CD14-positive monocyte (primary cell): ENCODE measurements around the gene MRPL14. TPM values are rescaled to one million over a fixed set of nuclear protein-coding genes. Genes with fewer than 3 reads are reported as not detected.
"Not testable (repeated sequence)": the region's sequence is repeated elsewhere in the genome, so short reads cannot be mapped to it uniquely, and the experiment has no call there.

Experiments used
- DNase-seq, 3 donors: peaks; one replicate each; pipeline ENCODE4 v3.0.0-alpha.2; 2011 to 2022
- H2AFZ ChIP-seq: 2 replicates; pipeline ENCODE4 v1.6.0; 2012; ENCODE audit warnings: mild to moderate bottlenecking, low read depth, low read length, inconsistent platforms; ENCODE audit not compliant: insufficient read depth, poor library complexity, severe bottlenecking
- H3K27ac ChIP-seq, 2 donors: 1 replicate in 1 of 2; 2 replicates in 1 of 2; pipeline ENCODE4 v1.5.1; 2012 to 2013; ENCODE audit warnings: low read length in 2 of 2, control low read depth in 1 of 2, inconsistent platforms in 1 of 2, low read depth in 1 of 2, mild to moderate bottlenecking in 1 of 2
- H3K27me3 ChIP-seq, 2 donors: one replicate each; pipeline versions ENCODE4 v1.6.0 to v1.6.1; 2011 to 2013; ENCODE audit warnings: low read length in 2 of 2; ENCODE audit not compliant: control insufficient read depth in 2 of 2, insufficient read depth in 2 of 2
- H3K36me3 ChIP-seq, 2 donors: replicated peaks in 1 of 2; 1 replicate in 1 of 2; 2 replicates in 1 of 2; pipeline versions ENCODE4 v1.5.1 to v1.6.1; 2012 to 2013; ENCODE audit warnings: low read length in 2 of 2, control low read depth in 1 of 2, inconsistent platforms in 1 of 2, mild to moderate bottlenecking in 1 of 2; ENCODE audit not compliant: insufficient read depth in 2 of 2, control insufficient read depth in 1 of 2
- H3K4me1 ChIP-seq, 2 donors: 1 replicate in 1 of 2; 2 replicates in 1 of 2; pipeline versions ENCODE4 v1.5.1 to v1.6.1; 2012 to 2013; ENCODE audit warnings: low read length in 2 of 2, control low read depth in 1 of 2, inconsistent platforms in 1 of 2, mild to moderate bottlenecking in 1 of 2, moderate library complexity in 1 of 2; ENCODE audit not compliant: insufficient read depth in 2 of 2, control insufficient read depth in 1 of 2
- H3K4me2 ChIP-seq: replicated peaks from 2 replicates; pipeline ENCODE3; 2012; ENCODE audit warnings: low read length, moderate library complexity, mild to moderate bottlenecking; ENCODE audit not compliant: poor library complexity, severe bottlenecking; ENCODE audit errors: extremely low read depth
- H3K4me3 ChIP-seq, 3 experiments: fragments of 200-600 bp in 1 of 3; sonication (generic) in 1 of 3; replicated peaks in 1 of 3; 1 replicate in 2 of 3; 2 replicates in 1 of 3; pipeline ENCODE4 v1.5.1; 2011 to 2013; ENCODE audit warnings: low read length in 3 of 3, mild to moderate bottlenecking in 3 of 3, control low read depth in 2 of 3, low read depth in 2 of 3, inconsistent platforms in 1 of 3, moderate library complexity in 1 of 3
- H3K79me2 ChIP-seq: 2 replicates; pipeline ENCODE4 v1.6.0; 2012; ENCODE audit warnings: mild to moderate bottlenecking, control low read depth, inconsistent platforms, low read length, moderate library complexity; ENCODE audit not compliant: insufficient read depth
- H3K9ac ChIP-seq: 2 replicates; pipeline ENCODE4 v1.6.0; 2017; ENCODE audit warnings: low read length, mild to moderate bottlenecking; ENCODE audit not compliant: insufficient read depth, poor library complexity, severe bottlenecking
- H3K9me3 ChIP-seq, 2 donors: replicated peaks in 1 of 2; 1 replicate in 1 of 2; 2 replicates in 1 of 2; pipeline versions ENCODE4 v1.5.1 to v1.6.1; 2012 to 2013; ENCODE audit warnings: low read length in 2 of 2, control low read depth in 1 of 2; ENCODE audit not compliant: control insufficient read depth in 1 of 2, insufficient read depth in 1 of 2
- H4K20me1 ChIP-seq: 2 replicates; pipeline ENCODE4 v1.6.0; 2012; ENCODE audit warnings: mild to moderate bottlenecking, low read length, control low read depth, moderate library complexity; ENCODE audit not compliant: insufficient read depth
- H3K27ac Mint-ChIP-seq, 7 donors: one replicate each; pipeline ENCODE4 v1.8.0; 2020; ENCODE audit warnings: mild to moderate bottlenecking in 7 of 7, mixed read lengths in 7 of 7, moderate library complexity in 6 of 7, inconsistent platforms in 2 of 7
- H3K27me3 Mint-ChIP-seq, 3 donors: one replicate each; pipeline ENCODE4 v1.8.0; 2021 to 2022; ENCODE audit warnings: low read depth in 3 of 3, mild to moderate bottlenecking in 3 of 3, mixed read lengths in 3 of 3, moderate library complexity in 3 of 3, inconsistent platforms in 1 of 3
- H3K36me3 Mint-ChIP-seq, 2 donors: one replicate each; pipeline ENCODE4 v1.8.0; 2020; ENCODE audit warnings: mixed read lengths in 2 of 2, inconsistent platforms in 1 of 2, mild to moderate bottlenecking in 1 of 2
- H3K4me1 Mint-ChIP-seq: one replicate; pipeline ENCODE4 v1.8.0; 2020; ENCODE audit warnings: mild to moderate bottlenecking, mixed read lengths
- H3K4me3 Mint-ChIP-seq, 2 donors: one replicate each; pipeline ENCODE4 v1.8.0; 2020; ENCODE audit warnings: mild to moderate bottlenecking in 2 of 2, mixed read lengths in 2 of 2, moderate library complexity in 1 of 2
- H3K9me3 Mint-ChIP-seq, 7 donors: one replicate each; pipeline ENCODE4 v1.8.0; 2020 to 2022; ENCODE audit warnings: mixed read lengths in 7 of 7, mild to moderate bottlenecking in 6 of 7, moderate library complexity in 6 of 7, inconsistent platforms in 2 of 7
- WGBS: methylation state at CpG from one replicate; pipeline ENCODE4 v1.1.5; 2013; ENCODE audit warnings: missing lambda C conversion rate; ENCODE audit not compliant: insufficient coverage; 5-methylcytosine and 5-hydroxymethylcytosine counted together
- intact Hi-C, 2 donors: fragments of 100-400 bp; cut with micrococcal nuclease; formaldehyde crosslinking; loops; one replicate each; pipeline versions ENCODE4 v1.15.0 to v1.15.1; 2023
- polyA plus RNA-seq, 3 donors: library from polyadenylated mRNA; depleted of rRNA in 1 of 3; unstranded in 2 of 3; stranded (reverse) in 1 of 3; fragments of 300-500 nt in 2 of 3; fragments of >200 nt in 1 of 3; fragmentation: Illumina TruSeq in 2 of 3; gene quantifications; 1 replicate in 2 of 3; 2 replicates in 1 of 3; pipeline ENCODE4 v1.2.3, GENCODE V29; 2012 to 2021
- TF ChIP-seq, protein P1 (sequence below): fragments of 200-600 bp; IDR thresholded peaks from one replicate; pipeline ENCODE4 v1.8.0; 2022; ENCODE audit warnings: antibody characterized with exemption, mild to moderate bottlenecking

MRPL14 gene
- polyA plus RNA-seq, 3 donors, result 18.5 to 91.5 (median 78.2) TPM

DNA sequence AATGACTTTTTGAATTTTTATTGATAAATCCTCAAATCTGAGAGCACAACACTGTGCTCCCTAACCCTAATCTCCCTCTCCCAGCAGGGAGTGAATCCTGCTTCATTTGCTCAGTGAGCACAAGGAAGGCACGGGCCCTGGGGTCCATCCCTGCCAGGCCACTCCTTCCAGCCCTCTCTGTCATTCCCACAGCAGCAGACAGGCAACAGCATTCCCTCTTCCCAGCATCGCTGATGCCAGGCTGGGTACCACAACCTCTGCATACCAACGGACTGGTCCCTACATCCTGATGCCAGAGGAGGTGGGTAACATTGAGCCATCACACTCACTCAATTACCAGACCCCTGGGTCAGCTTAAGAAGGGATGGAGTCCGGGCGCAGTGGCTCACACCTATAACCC lies 34.2 kb downstream of the MRPL14 start:
- Histone ChIP-seq H3K9ac (no peak overlapping the region), H3K4me3 (no peak overlapping the region), H4K20me1 (peaks cover 3% of the 10 kb centered on the region), H3K27ac (no peak overlapping the region), H3K9me3 (no peaks in the 10 kb centered on the region), H2AFZ (no peak overlapping the region), H3K4me2 (no peak overlapping the region), H3K27me3 (no peaks in the 10 kb centered on the region), H3K36me3 (no peaks in the 10 kb centered on the region), H3K79me2 (no peaks in the 10 kb centered on the region), H3K4me1 (no peaks in the 10 kb centered on the region)
- Mint-ChIP-seq H3K9me3 (no peaks in the 10 kb centered on the region), H3K4me3 (no peak overlapping the region), H3K27ac (peak overlapping the region in 1 of 7 donors; percentile 64), H3K27me3 (peaks cover 0 to 1% (median 0%) of the 10 kb centered on the region in 3 donors), H3K4me1 (no peaks in the 10 kb centered on the region), H3K36me3 (peaks cover 8 to 23% of the 10 kb centered on the region in 2 donors)
- WGBS, result 94% methylated on average over 3 of the region's 5 CpGs
- TF ChIP-seq, protein P1, sequence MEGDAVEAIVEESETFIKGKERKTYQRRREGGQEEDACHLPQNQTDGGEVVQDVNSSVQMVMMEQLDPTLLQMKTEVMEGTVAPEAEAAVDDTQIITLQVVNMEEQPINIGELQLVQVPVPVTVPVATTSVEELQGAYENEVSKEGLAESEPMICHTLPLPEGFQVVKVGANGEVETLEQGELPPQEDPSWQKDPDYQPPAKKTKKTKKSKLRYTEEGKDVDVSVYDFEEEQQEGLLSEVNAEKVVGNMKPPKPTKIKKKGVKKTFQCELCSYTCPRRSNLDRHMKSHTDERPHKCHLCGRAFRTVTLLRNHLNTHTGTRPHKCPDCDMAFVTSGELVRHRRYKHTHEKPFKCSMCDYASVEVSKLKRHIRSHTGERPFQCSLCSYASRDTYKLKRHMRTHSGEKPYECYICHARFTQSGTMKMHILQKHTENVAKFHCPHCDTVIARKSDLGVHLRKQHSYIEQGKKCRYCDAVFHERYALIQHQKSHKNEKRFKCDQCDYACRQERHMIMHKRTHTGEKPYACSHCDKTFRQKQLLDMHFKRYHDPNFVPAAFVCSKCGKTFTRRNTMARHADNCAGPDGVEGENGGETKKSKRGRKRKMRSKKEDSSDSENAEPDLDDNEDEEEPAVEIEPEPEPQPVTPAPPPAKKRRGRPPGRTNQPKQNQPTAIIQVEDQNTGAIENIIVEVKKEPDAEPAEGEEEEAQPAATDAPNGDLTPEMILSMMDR, result no peak
- no peak for DNase-seq
- intact Hi-C loops, result no loop called here

DNA sequence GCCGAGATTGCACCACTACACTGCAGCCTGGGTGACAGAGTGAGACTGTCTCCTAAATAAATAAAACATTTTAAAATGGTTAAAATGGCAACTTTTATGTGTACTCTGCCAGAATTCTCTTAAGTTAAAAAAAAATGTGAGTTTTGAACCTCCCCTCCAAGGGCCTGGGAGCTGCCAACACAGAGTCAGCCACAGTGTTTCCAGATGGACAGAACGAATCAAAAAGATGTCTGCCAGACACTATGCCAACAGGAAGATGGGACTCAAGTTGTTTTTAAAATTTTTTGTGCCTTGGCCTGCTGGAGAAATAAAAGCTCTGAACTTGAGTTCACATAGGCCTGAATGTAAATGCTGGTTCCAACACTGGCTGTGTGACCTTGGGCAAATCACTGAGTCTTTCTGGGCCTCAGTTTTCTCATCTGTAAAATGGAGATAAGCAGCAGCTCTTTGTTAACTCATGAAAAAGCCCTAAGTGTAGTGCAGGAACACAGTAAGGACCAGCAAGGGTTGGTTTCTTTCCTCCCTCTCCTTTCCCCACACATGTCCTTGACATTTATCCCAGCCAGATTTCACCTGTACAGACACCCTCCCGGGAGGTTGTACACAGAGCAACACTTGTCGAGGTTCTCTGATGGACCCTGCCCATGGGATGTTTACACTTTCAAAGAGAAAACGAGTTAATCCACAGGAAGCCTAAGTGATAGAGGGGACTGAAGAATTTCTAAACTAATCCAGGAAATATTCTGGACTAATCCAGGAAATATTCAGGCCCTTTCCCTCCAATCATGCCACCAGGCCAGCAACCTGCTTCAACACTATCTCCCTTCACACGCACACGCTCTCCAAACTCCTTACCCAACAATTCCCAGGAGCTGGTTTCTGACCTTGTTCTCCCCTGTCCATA lies 35.0 kb downstream of the MRPL14 start:
- DNase-seq, result no peak
- Histone ChIP-seq H3K79me2 (no peaks in the 10 kb centered on the region), H3K36me3 (no peaks in the 10 kb centered on the region), H3K9ac (no peak overlapping the region), H3K4me1 (no peaks in the 10 kb centered on the region), H3K27ac (no peak overlapping the region), H3K4me2 (no peak overlapping the region), H3K9me3 (no peaks in the 10 kb centered on the region), H4K20me1 (peaks cover 3% of the 10 kb centered on the region), H3K27me3 (no peaks in the 10 kb centered on the region), H2AFZ (no peak overlapping the region), H3K4me3 (no peak overlapping the region)
- intact Hi-C loops, result no loop called here
- Mint-ChIP-seq H3K4me3 (no peak overlapping the region), H3K9me3 (no peaks in the 10 kb centered on the region), H3K27ac (no peak overlapping the region), H3K4me1 (no peaks in the 10 kb centered on the region), H3K27me3 (no peaks in the 10 kb centered on the region), H3K36me3 (peaks cover 8 to 23% of the 10 kb centered on the region in 2 donors)
- WGBS, result 100% methylated on average over 3 of the region's 7 CpGs
- TF ChIP-seq, protein P1, result no peak

- H3K4me2 ChIP-seq, H3K9ac ChIP-seq, H3K27me3 ChIP-seq, DNase-seq, H3K4me1 Mint-ChIP-seq, H3K4me3 Mint-ChIP-seq, H3K27ac Mint-ChIP-seq, H3K9me3 Mint-ChIP-seq, H3K4me3 ChIP-seq, H4K20me1 ChIP-seq, H3K36me3 ChIP-seq, H2AFZ ChIP-seq, H3K79me2 ChIP-seq, H3K9me3 ChIP-seq, intact Hi-C loops, H3K27me3 Mint-ChIP-seq, H3K27ac ChIP-seq, H3K4me1 ChIP-seq: not testable (repeated sequence)
- peaks cover 8 to 23% of the 10 kb centered on the region in 2 donors for H3K36me3 Mint-ChIP-seq
- WGBS, result 100% methylated on average over 1 of the region's 3 CpGs
Measured at GRCh38 chr6:44091356-44091755, 35.9 kb downstream of the MRPL14 start.
